K562 (cell line): ENCODE results near the gene GPR3.

Experiments used
- CTCF ChIP-seq, 3 experiments: IDR thresholded peaks in 2 of 3; conservative IDR thresholded peaks in 1 of 3; 2 replicates each; pipeline ENCODE4 v1.5.1; 2011 to 2012; ENCODE audit warnings: low read length in 3 of 3, mild to moderate bottlenecking in 3 of 3, control low read depth in 2 of 3, improper control_type of control experiment in 1 of 3, inconsistent platforms in 1 of 3, low read depth in 1 of 3, mixed read lengths in 1 of 3, moderate library complexity in 1 of 3; ENCODE audit not compliant: insufficient read depth in 2 of 3
- HBP1 ChIP-seq: fragments of 450-650 bp; formaldehyde crosslinking; IDR thresholded peaks from 2 replicates; pipeline ENCODE4 v1.4.0; 2022; ENCODE audit warnings: missing genetic modification characterization
- JUND ChIP-seq, 2 experiments: IDR thresholded peaks; 2 replicates in 1 of 2; 3 replicates in 1 of 2; pipeline ENCODE4 v1.6.1; 2011; ENCODE audit warnings: borderline replicate concordance in 2 of 2, low read depth in 2 of 2, low read length in 2 of 2, improper control_type of control experiment in 1 of 2, missing biosample characterization in 1 of 2, missing genetic modification characterization in 1 of 2, missing genetic modification reagents in 1 of 2
- MYC ChIP-seq, 2 experiments: fragments of 250-450 bp in 1 of 2; sonication (Bioruptor Pico) in 1 of 2; IDR thresholded peaks; 2 replicates each; pipeline versions ENCODE4 v1.5.1 to v1.6.1; 2012 to 2021; ENCODE audit warnings: low read depth in 2 of 2, borderline replicate concordance in 1 of 2, improper control_type of control experiment in 1 of 2, low read length in 1 of 2, mild to moderate bottlenecking in 1 of 2, moderate library complexity in 1 of 2
- NFYB ChIP-seq: IDR thresholded peaks from 2 replicates; pipeline ENCODE4 v1.6.1; 2011; ENCODE audit warnings: mild to moderate bottlenecking, moderate library complexity; ENCODE audit not compliant: insufficient read length; ENCODE audit errors: extremely low read depth
- REST ChIP-seq, 2 experiments: fragments of 450-650 bp; formaldehyde crosslinking in 1 of 2; IDR thresholded peaks; 2 replicates each; pipeline versions ENCODE4 v1.4.0 to v1.6.1; 2014 to 2020; ENCODE audit warnings: mild to moderate bottlenecking in 2 of 2, borderline replicate concordance in 1 of 2, low read depth in 1 of 2
- SRF ChIP-seq, 2 experiments: fragments of 250-450, 450-650 bp in 1 of 2; sonication (Bioruptor Pico) in 1 of 2; sonication (generic) in 1 of 2; formaldehyde crosslinking; IDR thresholded peaks; 2 replicates each; pipeline versions ENCODE4 v1.5.0 to v1.5.1; 2020 to 2022; ENCODE audit warnings: mild to moderate bottlenecking in 1 of 2, missing genetic modification reagents in 1 of 2
- TCFL5 ChIP-seq: fragments of 250-450 bp; sonication (Bioruptor Pico); conservative IDR thresholded peaks from 2 replicates; pipeline ENCODE4 v1.6.1; 2021; ENCODE audit warnings: mild to moderate bottlenecking, moderate library complexity, matching md5 sums
- ZFX ChIP-seq: sonication (generic); formaldehyde crosslinking; IDR thresholded peaks from 2 replicates; pipeline ENCODE4 v1.8.0; 2022; ENCODE audit warnings: mild to moderate bottlenecking, missing genetic modification reagents, moderate library complexity
- TF ChIP-seq, protein P1 (sequence below): sonication (generic); formaldehyde crosslinking; IDR thresholded peaks from 2 replicates; pipeline ENCODE4 v1.8.1; 2022; ENCODE audit warnings: missing genetic modification reagents
- TF ChIP-seq, protein P2 (sequence below): fragments of 450-650 bp; IDR thresholded peaks from 2 replicates; pipeline ENCODE4 v1.6.1; 2018; ENCODE audit not compliant: partially characterized antibody
- TF ChIP-seq, protein P3 (sequence below): sonication (generic); formaldehyde crosslinking; IDR thresholded peaks from 2 replicates; pipeline ENCODE4 v1.8.0; 2022; ENCODE audit warnings: mild to moderate bottlenecking, missing genetic modification reagents

GRCh38 chr1:27356277-27356618 is 36.2 kb upstream of the GPR3 start:
- TF ChIP-seq, protein P1, sequence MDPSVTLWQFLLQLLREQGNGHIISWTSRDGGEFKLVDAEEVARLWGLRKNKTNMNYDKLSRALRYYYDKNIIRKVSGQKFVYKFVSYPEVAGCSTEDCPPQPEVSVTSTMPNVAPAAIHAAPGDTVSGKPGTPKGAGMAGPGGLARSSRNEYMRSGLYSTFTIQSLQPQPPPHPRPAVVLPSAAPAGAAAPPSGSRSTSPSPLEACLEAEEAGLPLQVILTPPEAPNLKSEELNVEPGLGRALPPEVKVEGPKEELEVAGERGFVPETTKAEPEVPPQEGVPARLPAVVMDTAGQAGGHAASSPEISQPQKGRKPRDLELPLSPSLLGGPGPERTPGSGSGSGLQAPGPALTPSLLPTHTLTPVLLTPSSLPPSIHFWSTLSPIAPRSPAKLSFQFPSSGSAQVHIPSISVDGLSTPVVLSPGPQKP (CRISPR knock-in tag), result no peak
- TF ChIP-seq NFYB (no peak), JUND (IDR thresholded peaks at IDR 0.05; ENCODE audit: borderline replicate concordance, low read depth, low read length) (no peak), JUND (tag; IDR thresholded peaks at IDR 0.05; ENCODE audit: borderline replicate concordance, low read depth, low read length) (no peak), SRF (CRISPR knock-in tag; IDR thresholded peaks at IDR 0.05) (no peak), CTCF (IDR thresholded peaks at IDR 0.05 in 2 of 3, conservative IDR thresholded peaks at IDR 0.05 in 1 of 3; ENCODE audit: insufficient read depth in 2 of 3, low read depth in 1 of 3, low read length in 3 of 3) (no peak), MYC (IDR thresholded peaks at IDR 0.05; ENCODE audit: low read depth, low read length) (no peak), MYC (CRISPR knock-in tag; IDR thresholded peaks at IDR 0.05; ENCODE audit: borderline replicate concordance, low read depth) (no peak), HBP1 (no peak), ZFX (CRISPR knock-in tag) (no peak), TCFL5 (CRISPR knock-in tag) (no peak), REST (IDR thresholded peaks at IDR 0.05; ENCODE audit: borderline replicate concordance) (no peak), REST (CRISPR knock-in tag; IDR thresholded peaks at IDR 0.05; ENCODE audit: low read depth) (no peak)
- TF ChIP-seq, protein P2, sequence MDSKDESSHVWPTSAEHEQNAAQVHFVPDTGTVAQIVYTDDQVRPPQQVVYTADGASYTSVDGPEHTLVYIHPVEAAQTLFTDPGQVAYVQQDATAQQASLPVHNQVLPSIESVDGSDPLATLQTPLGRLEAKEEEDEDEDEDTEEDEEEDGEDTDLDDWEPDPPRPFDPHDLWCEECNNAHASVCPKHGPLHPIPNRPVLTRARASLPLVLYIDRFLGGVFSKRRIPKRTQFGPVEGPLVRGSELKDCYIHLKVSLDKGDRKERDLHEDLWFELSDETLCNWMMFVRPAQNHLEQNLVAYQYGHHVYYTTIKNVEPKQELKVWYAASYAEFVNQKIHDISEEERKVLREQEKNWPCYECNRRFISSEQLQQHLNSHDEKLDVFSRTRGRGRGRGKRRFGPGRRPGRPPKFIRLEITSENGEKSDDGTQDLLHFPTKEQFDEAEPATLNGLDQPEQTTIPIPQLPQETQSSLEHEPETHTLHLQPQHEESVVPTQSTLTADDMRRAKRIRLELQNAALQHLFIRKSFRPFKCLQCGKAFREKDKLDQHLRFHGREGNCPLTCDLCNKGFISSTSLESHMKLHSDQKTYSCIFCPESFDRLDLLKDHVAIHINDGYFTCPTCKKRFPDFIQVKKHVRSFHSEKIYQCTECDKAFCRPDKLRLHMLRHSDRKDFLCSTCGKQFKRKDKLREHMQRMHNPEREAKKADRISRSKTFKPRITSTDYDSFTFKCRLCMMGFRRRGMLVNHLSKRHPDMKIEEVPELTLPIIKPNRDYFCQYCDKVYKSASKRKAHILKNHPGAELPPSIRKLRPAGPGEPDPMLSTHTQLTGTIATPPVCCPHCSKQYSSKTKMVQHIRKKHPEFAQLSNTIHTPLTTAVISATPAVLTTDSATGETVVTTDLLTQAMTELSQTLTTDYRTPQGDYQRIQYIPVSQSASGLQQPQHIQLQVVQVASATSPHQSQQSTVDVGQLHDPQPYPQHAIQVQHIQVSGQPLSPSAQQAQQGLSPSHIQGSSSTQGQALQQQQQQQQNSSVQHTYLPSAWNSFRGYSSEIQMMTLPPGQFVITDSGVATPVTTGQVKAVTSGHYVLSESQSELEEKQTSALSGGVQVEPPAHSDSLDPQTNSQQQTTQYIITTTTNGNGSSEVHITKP, result no peak
- TF ChIP-seq, protein P3, sequence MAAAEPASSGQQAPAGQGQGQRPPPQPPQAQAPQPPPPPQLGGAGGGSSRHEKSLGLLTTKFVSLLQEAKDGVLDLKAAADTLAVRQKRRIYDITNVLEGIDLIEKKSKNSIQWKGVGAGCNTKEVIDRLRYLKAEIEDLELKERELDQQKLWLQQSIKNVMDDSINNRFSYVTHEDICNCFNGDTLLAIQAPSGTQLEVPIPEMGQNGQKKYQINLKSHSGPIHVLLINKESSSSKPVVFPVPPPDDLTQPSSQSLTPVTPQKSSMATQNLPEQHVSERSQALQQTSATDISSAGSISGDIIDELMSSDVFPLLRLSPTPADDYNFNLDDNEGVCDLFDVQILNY (CRISPR knock-in tag), result no peak
